HepG2 (cell line): ENCODE results near the gene CCDC126. TPM values are rescaled to one million over a fixed set of nuclear protein-coding genes. Genes with fewer than 3 reads are reported as not detected.

Source experiments
- AHDC1 ChIP-seq: sonication (generic); formaldehyde crosslinking; IDR thresholded peaks from 2 replicates; pipeline ENCODE4 v1.5.1; 2020; ENCODE audit warnings: mild to moderate bottlenecking, missing genetic modification reagents, borderline replicate concordance
- CEBPB ChIP-seq: IDR thresholded peaks from 2 replicates; pipeline ENCODE4 v1.6.1; 2011; ENCODE audit warnings: low read depth, low read length, improper control_type of control experiment, borderline replicate concordance
- PATZ1 ChIP-seq: sonication (generic); formaldehyde crosslinking; IDR thresholded peaks from 2 replicates; pipeline ENCODE4 v1.4.0; 2020; ENCODE audit warnings: missing genetic modification reagents
- SATB2 ChIP-seq: sonication (generic); formaldehyde crosslinking; IDR thresholded peaks from 2 replicates; pipeline ENCODE4 v1.5.0; 2020; ENCODE audit warnings: missing genetic modification reagents
- ZBTB25 ChIP-seq: IDR thresholded peaks from 2 replicates; pipeline ENCODE4 v1.6.1; 2018; ENCODE audit warnings: missing genetic modification reagents
- ZFP36L1 ChIP-seq: sonication (generic); formaldehyde crosslinking; IDR thresholded peaks from 2 replicates; pipeline ENCODE4 v1.8.0; 2022; ENCODE audit warnings: mild to moderate bottlenecking, missing genetic modification reagents, moderate library complexity
- ZNF44 ChIP-seq: sonication (generic); formaldehyde crosslinking; IDR thresholded peaks from 2 replicates; pipeline ENCODE4 v1.5.1; 2020; ENCODE audit warnings: mild to moderate bottlenecking, missing genetic modification reagents
- ZNF629 ChIP-seq: sonication (generic); formaldehyde crosslinking; conservative IDR thresholded peaks from 2 replicates; pipeline ENCODE4 v1.5.0; 2020; ENCODE audit warnings: missing genetic modification reagents
- ZNF646 ChIP-seq: sonication (generic); formaldehyde crosslinking; IDR thresholded peaks from 2 replicates; pipeline ENCODE4 v1.9.0; 2021; ENCODE audit warnings: mild to moderate bottlenecking, missing genetic modification reagents
- polyA plus RNA-seq, 8 experiments: library from polyadenylated mRNA; depleted of rRNA in 3 of 8; stranded (reverse) in 7 of 8; unstranded in 1 of 8; fragments of >200 nt; fragmentation: Illumina TruSeq in 4 of 8; extraction: Trizol in 4 of 8; gene quantifications; 2 replicates each; pipeline versions ENCODE4 v1.2.1 to v1.2.3, GENCODE V29; 2011 to 2016; ENCODE audit warnings: low read depth in 4 of 8, missing spikeins in 1 of 8, mixed read lengths in 1 of 8; ENCODE audit not compliant: insufficient read depth in 1 of 8
- total RNA-seq, 5 experiments: library from RNA; depleted of rRNA; stranded (reverse); fragments of >200 nt; fragmentation: Illumina TruSeq; extraction: Trizol; gene quantifications; 2 replicates each; pipeline ENCODE4 v1.2.3, GENCODE V29; 2016; ENCODE audit warnings: low read depth in 1 of 5

CCDC126 gene
- total and polyA plus RNA-seq, 2 of the 13 experiments (the other 11 are each of a cell fraction or from before 2014, with no cell fraction given), result 3.5 to 9.3 TPM

GRCh38 chr7:23594879-23595604 is 2.1 kb upstream of the CCDC126 start (continued):
- no peak for TF ChIP-seq AHDC1 (CRISPR knock-in tag)
- no peak for TF ChIP-seq SATB2
- TF ChIP-seq PATZ1 (CRISPR knock-in tag), result no peak
- TF ChIP-seq ZFP36L1 (CRISPR knock-in tag), result no peak
- TF ChIP-seq ZBTB25 (CRISPR knock-in tag), result no peak
- TF ChIP-seq ZNF44 (CRISPR knock-in tag), result no peak
- peak; percentile 95 for TF ChIP-seq CEBPB
- TF ChIP-seq ZNF646 (CRISPR knock-in tag), result peak; percentile 84
- no peak for TF ChIP-seq ZNF629
